GM23248 (cell line): ENCODE data around the gene MFAP5. TPM values are rescaled to one million over a fixed set of nuclear protein-coding genes. Genes with fewer than 3 reads are reported as not detected.
A peak's percentile ranks its signal among the peaks of the same experiment; 100 is the strongest.

Source experiments
- DNase-seq: peaks from one replicate; pipeline ENCODE4 v3.0.0-alpha.2; 2015
- H2AFZ ChIP-seq: fragments of 200-600 bp; sonication (generic); 2 replicates; pipeline ENCODE4 v1.6.1; 2016; ENCODE audit warnings: antibody characterized with exemption
- H3F3A ChIP-seq: fragments of 200-600 bp; sonication (generic); 2 replicates; pipeline ENCODE4 v1.6.1; 2016; ENCODE audit warnings: mild to moderate bottlenecking, antibody characterized with exemption, mixed run types; ENCODE audit not compliant: insufficient read depth
- H3K27ac ChIP-seq: fragments of 200-600 bp; sonication (generic); 2 replicates; pipeline ENCODE4 v1.5.1; 2016; ENCODE audit warnings: mild to moderate bottlenecking
- H3K27me3 ChIP-seq: fragments of 200-600 bp; sonication (generic); replicated peaks from 2 replicates; pipeline ENCODE4 v1.6.1; 2016; ENCODE audit warnings: mild to moderate bottlenecking; ENCODE audit not compliant: insufficient read depth
- H3K36me3 ChIP-seq: fragments of 200-600 bp; sonication (generic); 2 replicates; pipeline ENCODE4 v1.6.1; 2016; ENCODE audit warnings: low read depth, mild to moderate bottlenecking
- H3K4me1 ChIP-seq: fragments of 200-600 bp; sonication (generic); 2 replicates; pipeline ENCODE4 v1.6.1; 2016; ENCODE audit warnings: mild to moderate bottlenecking; ENCODE audit not compliant: insufficient read depth
- H3K4me2 ChIP-seq: fragments of 200-600 bp; sonication (generic); one replicate; pipeline ENCODE4 v1.6.1; 2016; ENCODE audit warnings: mild to moderate bottlenecking; ENCODE audit not compliant: unreplicated experiment
- H3K4me3 ChIP-seq: fragments of 200-600 bp; sonication (generic); 2 replicates; pipeline ENCODE4 v1.5.1; 2016; ENCODE audit warnings: mild to moderate bottlenecking
- H3K79me2 ChIP-seq: fragments of 200-600 bp; sonication (generic); 2 replicates; pipeline ENCODE4 v1.6.1; 2016; ENCODE audit warnings: mild to moderate bottlenecking; ENCODE audit not compliant: insufficient read depth
- H3K9ac ChIP-seq: fragments of 200-600 bp; sonication (generic); 2 replicates; pipeline ENCODE4 v1.6.1; 2016; ENCODE audit warnings: mild to moderate bottlenecking
- H3K9me2 ChIP-seq: fragments of 200-600 bp; sonication (generic); 2 replicates; pipeline ENCODE4 v1.6.1; 2016; ENCODE audit warnings: mixed run types, mild to moderate bottlenecking, moderate library complexity; ENCODE audit not compliant: insufficient read depth
- H3K9me3 ChIP-seq: fragments of 200-600 bp; sonication (generic); one replicate; pipeline ENCODE4 v1.6.1; 2017; ENCODE audit warnings: low read depth
- H4K20me1 ChIP-seq: fragments of 200-600 bp; sonication (generic); 2 replicates; pipeline ENCODE4 v1.6.0; 2016; ENCODE audit not compliant: insufficient read depth
- EZH2 ChIP-seq: fragments of 200-600 bp; sonication (generic); IDR thresholded peaks from 2 replicates; pipeline ENCODE4 v1.6.1; 2018; ENCODE audit warnings: antibody characterized with exemption, mild to moderate bottlenecking; ENCODE audit not compliant: insufficient read depth, poor library complexity, severe bottlenecking
- EZH2phosphoT487 ChIP-seq: fragments of 200-600 bp; sonication (generic); IDR thresholded peaks from 2 replicates; pipeline ENCODE4 v1.6.1; 2018; ENCODE audit warnings: antibody characterized with exemption, moderate library complexity, mild to moderate bottlenecking, low read depth; ENCODE audit not compliant: insufficient read depth
- WGBS, 2 experiments: methylation state at CpG; one replicate each; pipeline ENCODE4 v1.1.6; 2015 to 2017; ENCODE audit warnings: low lambda C conversion rate in 2 of 2, low coverage in 1 of 2; ENCODE audit errors: missing lambda C conversion rate in 2 of 2; 5-methylcytosine and 5-hydroxymethylcytosine counted together
- in situ Hi-C: fragments of 300-500 bp; cut with MboI; formaldehyde crosslinking; loops from 2 replicates; pipeline ENCODE4 v1.15.0; 2020
- polyA plus RNA-seq: library from polyadenylated mRNA; unstranded; fragments of >200 nt; fragmentation: Nextera tagmentation; extraction: Ambion mirVana; gene quantifications from 2 replicates; pipeline ENCODE4 v1.2.1, GENCODE V29; 2016
- total RNA-seq: library from RNA; depleted of rRNA; stranded (reverse); fragments of >200 nt; shearing (Covaris generic); gene quantifications from 2 replicates; pipeline ENCODE4 v1.2.3, GENCODE V29; 2014

MFAP5 gene
- total and polyA plus RNA-seq, 2 experiments from 2014 or later = 390 to 679 TPM

DNA sequence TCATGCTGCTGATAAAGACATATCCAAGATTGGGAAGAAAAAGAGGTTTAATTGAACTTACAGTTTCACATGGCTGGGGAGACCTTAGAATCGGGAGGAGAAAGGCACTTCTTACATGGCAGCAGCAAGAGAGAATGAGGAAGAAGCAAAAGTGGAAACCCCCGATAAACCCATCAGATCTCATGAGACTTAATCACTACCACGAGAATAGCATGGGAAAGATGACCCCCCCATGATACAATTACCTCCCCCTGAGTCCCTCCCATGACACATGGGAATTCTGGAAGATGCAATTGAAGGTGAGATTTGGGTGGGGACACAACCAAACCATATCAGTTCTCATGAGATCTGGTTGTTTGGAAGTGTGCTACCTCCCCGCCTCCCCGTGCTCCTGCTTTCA, 9.8 kb upstream of the MFAP5 start:
- Histone ChIP-seq H3K4me1 (no peaks in the 10 kb centered on the region), H3K9me2 (no peaks in the 10 kb centered on the region), H2AFZ (no peak overlapping the region), H3K9ac (no peak overlapping the region), H3K36me3 (no peaks in the 10 kb centered on the region), H3K27ac (no peak overlapping the region), H3K79me2 (no peaks in the 10 kb centered on the region), H3F3A (no peaks in the 10 kb centered on the region), H3K27me3 (no peaks in the 10 kb centered on the region), H4K20me1 (no peaks in the 10 kb centered on the region), H3K4me3 (no peak overlapping the region), H3K9me3 (no peaks in the 10 kb centered on the region), H3K4me2 (no peak overlapping the region)
- TF ChIP-seq EZH2 (no peak), EZH2phosphoT487 (no peak)
- in situ Hi-C loops = no loop called here
- no peak for DNase-seq
- WGBS, 2 experiments = 70% methylated on average over 5 of the region's 5 CpGs

DNA sequence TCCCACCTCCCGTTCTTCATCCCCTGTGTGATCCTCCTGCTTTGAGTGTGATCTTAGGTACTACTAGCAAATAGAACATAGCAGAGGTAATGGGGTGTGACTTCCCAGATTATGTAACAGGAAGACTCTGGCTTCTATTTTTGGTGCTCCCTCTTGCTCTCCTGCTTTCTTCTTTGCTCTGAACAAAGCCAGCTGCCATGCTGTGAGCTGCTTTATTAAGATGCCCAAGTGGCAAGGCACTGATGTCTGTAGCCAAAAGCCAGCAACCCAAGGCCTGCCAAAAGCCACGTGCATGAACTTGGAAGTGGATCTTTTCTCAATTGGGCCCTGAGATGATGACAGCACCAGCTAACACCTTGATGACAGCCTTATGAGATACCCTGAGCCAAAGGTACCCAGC, 5.8 kb upstream of the MFAP5 start:
- H3K27me3 ChIP-seq = no peaks in the 10 kb centered on the region
- no peak overlapping the region for H2AFZ ChIP-seq
- no peaks in the 10 kb centered on the region for H4K20me1 ChIP-seq
- no peak overlapping the region for H3K27ac ChIP-seq
- H3K4me3 ChIP-seq = no peak overlapping the region
- H3K79me2 ChIP-seq = no peaks in the 10 kb centered on the region
- TF ChIP-seq EZH2 (no peak), EZH2phosphoT487 (no peak)
- no peaks in the 10 kb centered on the region for H3K36me3 ChIP-seq
- WGBS, 2 experiments = 48 to 49% methylated on average over 2 of the region's 2 CpGs
- H3F3A ChIP-seq = peaks cover 11% of the 10 kb centered on the region
- no peak overlapping the region for H3K4me2 ChIP-seq
- in situ Hi-C loops = no loop called here
- no peak for DNase-seq
- peaks cover 19% of the 10 kb centered on the region for H3K4me1 ChIP-seq
- H3K9me3 ChIP-seq = no peaks in the 10 kb centered on the region
- H3K9me2 ChIP-seq = no peaks in the 10 kb centered on the region
- no peak overlapping the region for H3K9ac ChIP-seq

DNA sequence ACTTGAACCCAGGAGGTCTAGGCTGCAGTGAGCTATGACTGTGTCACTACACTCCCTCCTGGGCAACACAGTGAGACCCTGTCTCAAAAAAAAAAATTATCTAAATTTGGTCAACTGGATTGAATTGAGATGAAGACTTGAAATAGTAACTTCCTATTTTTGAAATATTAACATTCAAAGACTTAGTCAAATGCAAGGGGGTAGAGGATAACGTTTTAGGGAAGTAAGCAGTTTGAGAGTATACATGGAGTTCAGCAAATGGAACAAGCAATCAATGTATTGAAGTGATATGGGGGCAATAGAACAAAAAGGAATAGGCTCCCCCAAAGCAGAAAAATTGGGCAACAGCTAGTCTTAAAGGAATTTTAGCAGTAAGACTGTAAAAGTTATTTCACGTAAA, 4.6 kb upstream of the MFAP5 start:
- Histone ChIP-seq H3F3A (peaks cover 21% of the 10 kb centered on the region), H3K4me2 (no peak overlapping the region), H3K36me3 (no peaks in the 10 kb centered on the region), H3K9me2 (no peaks in the 10 kb centered on the region), H3K9me3 (no peaks in the 10 kb centered on the region), H3K4me1 (peaks cover 25% of the 10 kb centered on the region), H2AFZ (no peak overlapping the region), H3K9ac (no peak overlapping the region), H3K4me3 (no peak overlapping the region), H4K20me1 (no peaks in the 10 kb centered on the region), H3K27ac (no peak overlapping the region), H3K79me2 (no peaks in the 10 kb centered on the region), H3K27me3 (no peaks in the 10 kb centered on the region)
- in situ Hi-C loops = no loop called here
- no peak for TF ChIP-seq EZH2
- TF ChIP-seq EZH2phosphoT487 = no peak
- WGBS, 2 experiments = 91 to 92% methylated on average over 2 of the region's 2 CpGs
- no peak for DNase-seq

DNA sequence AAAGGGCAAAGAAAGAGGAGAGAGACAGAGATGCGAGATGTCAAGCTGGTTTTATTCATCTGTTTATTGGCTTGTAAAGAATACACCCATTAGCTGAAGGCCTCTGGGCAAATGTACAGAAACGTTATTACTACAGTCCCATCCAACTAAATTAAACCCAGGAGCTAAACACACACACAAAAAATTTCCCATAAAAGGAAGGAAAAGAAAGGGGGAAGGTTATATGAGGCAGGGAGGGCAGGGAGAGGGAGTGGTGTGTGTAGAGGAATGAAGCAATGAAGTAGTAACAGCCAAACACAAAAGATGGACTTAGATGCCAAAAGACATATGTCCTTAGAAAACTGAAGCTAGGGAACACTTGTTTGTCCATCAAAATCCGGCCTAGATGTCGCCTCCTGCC, 3.1 kb upstream of the MFAP5 start:
- Histone ChIP-seq H3K4me1 (peaks cover 38% of the 10 kb centered on the region), H4K20me1 (no peaks in the 10 kb centered on the region), H3K27me3 (no peaks in the 10 kb centered on the region), H3K9me3 (no peaks in the 10 kb centered on the region), H3K4me3 (no peak overlapping the region), H3K36me3 (no peaks in the 10 kb centered on the region), H3K9ac (no peak overlapping the region), H3K4me2 (no peak overlapping the region), H3K79me2 (peaks cover 13% of the 10 kb centered on the region), H3K9me2 (no peaks in the 10 kb centered on the region), H2AFZ (peak overlapping the region; percentile 28; the same call in 1 of the 2 replicates), H3K27ac (no peak overlapping the region), H3F3A (peaks cover 31% of the 10 kb centered on the region)
- DNase-seq = no peak
- WGBS, 2 experiments = 26 to 28% methylated on average over 4 of the region's 4 CpGs
- no peak for TF ChIP-seq EZH2phosphoT487
- no peak for TF ChIP-seq EZH2
- in situ Hi-C loops = no loop called here
